Measurements from ENCODE around the gene INPP4B.

DNA sequence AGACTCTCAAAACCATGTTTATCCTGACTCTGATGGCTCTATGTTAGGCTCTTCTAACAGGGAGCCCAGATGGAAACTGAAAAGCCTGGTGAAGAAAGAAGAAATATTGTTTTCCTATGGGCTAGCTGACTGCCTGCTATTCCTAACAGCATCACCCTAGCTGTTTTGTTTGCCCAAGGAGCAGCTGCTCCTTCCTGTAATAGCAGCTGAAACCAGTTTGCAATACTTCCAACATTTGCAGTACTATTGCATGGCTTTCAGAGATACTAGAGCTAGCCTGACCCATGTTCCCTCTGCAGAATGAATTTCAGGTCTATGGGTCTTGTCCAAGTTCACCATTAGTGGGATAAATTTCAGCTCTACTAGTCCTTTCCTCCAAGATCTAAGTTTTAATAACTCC lies 495.2 kb downstream of the INPP4B start:
- TF ChIP-seq, protein P1, sequence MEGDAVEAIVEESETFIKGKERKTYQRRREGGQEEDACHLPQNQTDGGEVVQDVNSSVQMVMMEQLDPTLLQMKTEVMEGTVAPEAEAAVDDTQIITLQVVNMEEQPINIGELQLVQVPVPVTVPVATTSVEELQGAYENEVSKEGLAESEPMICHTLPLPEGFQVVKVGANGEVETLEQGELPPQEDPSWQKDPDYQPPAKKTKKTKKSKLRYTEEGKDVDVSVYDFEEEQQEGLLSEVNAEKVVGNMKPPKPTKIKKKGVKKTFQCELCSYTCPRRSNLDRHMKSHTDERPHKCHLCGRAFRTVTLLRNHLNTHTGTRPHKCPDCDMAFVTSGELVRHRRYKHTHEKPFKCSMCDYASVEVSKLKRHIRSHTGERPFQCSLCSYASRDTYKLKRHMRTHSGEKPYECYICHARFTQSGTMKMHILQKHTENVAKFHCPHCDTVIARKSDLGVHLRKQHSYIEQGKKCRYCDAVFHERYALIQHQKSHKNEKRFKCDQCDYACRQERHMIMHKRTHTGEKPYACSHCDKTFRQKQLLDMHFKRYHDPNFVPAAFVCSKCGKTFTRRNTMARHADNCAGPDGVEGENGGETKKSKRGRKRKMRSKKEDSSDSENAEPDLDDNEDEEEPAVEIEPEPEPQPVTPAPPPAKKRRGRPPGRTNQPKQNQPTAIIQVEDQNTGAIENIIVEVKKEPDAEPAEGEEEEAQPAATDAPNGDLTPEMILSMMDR (IDR thresholded peaks at IDR 0.05): no peak
- TF ChIP-seq FOSL2 (IDR thresholded peaks at IDR 0.05; ENCODE audit: borderline replicate concordance, low read depth) (no peak), GABPA (IDR thresholded peaks at IDR 0.05; ENCODE audit: low read depth) (no peak), FOXJ3 (CRISPR knock-in tag; IDR thresholded peaks at IDR 0.05) (no peak), TAF1 (IDR thresholded peaks at IDR 0.05; ENCODE audit: borderline replicate concordance, low read depth, low read length) (no peak), RCOR1 (IDR thresholded peaks at IDR 0.05; ENCODE audit: low read length) (no peak), CHD2 (IDR thresholded peaks at IDR 0.05; ENCODE audit: low read length, partially characterized antibody) (no peak), TEAD4 (IDR thresholded peaks at IDR 0.05; ENCODE audit: borderline replicate concordance, insufficient read depth) (no peak), TCF12 (IDR thresholded peaks at IDR 0.05) (no peak), MXI1 (IDR thresholded peaks at IDR 0.05; ENCODE audit: low read depth, low read length) (no peak), SMC3 (IDR thresholded peaks at IDR 0.05; ENCODE audit: low read depth, low read length) (no peak), RFX5 (IDR thresholded peaks at IDR 0.05; ENCODE audit: low read length) (no peak), POLR2AphosphoS5 (IDR thresholded peaks at IDR 0.05; ENCODE audit: low read depth, low read length) (no peak)
- TF ChIP-seq, protein P2, sequence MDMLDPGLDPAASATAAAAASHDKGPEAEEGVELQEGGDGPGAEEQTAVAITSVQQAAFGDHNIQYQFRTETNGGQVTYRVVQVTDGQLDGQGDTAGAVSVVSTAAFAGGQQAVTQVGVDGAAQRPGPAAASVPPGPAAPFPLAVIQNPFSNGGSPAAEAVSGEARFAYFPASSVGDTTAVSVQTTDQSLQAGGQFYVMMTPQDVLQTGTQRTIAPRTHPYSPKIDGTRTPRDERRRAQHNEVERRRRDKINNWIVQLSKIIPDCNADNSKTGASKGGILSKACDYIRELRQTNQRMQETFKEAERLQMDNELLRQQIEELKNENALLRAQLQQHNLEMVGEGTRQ (IDR thresholded peaks at IDR 0.05; ENCODE audit: borderline replicate concordance, low read depth, low read length): no peak
